Endometrial microvascular endothelial cells (primary cell): ENCODE measurements around the gene NFAT5. TPM values are rescaled to one million over a fixed set of nuclear protein-coding genes. Genes with fewer than 3 reads are reported as not detected.
"Not testable (repeated sequence)": the region's sequence is repeated elsewhere in the genome, so short reads cannot be mapped to it uniquely, and the experiment has no call there.

ENCODE experiments used
- in situ Hi-C: cut with HindIII; loops from 2 replicates; pipeline ENCODE4 v1.10.0; 2017; ENCODE audit warnings: low sequenced_read_pairs, low pct_unique_long_range_greater_than_20kb; ENCODE audit errors: inconsistent ontology term
- total RNA-seq: library from RNA; depleted of rRNA; stranded (reverse); fragments of >200 nt; gene quantifications from one replicate; pipeline ENCODE4 v1.2.3, GENCODE V29; 2015; ENCODE audit errors: inconsistent ontology term

NFAT5 gene
- total RNA-seq, 1 donor from 2014 or later: 17.7 TPM

DNA sequence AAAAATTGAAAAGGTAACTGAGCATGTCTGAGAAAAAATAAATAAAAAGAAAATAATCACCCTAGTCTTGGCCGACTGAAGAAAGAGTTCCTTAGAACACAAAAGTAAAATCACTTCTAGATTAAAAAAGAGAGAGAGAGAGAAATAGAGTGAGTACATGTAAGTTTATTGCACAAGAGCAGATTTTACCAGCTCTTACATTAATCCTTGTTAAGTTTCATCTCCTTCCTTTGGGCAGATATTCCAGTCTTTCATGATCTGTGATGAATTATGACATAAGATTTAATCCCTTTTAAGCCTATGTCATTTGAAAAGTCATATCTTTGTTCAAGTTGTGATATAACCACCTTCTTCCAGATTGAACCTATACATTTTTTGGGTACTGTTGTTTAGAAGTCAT is 54.8 kb downstream of the NFAT5 start:
- in situ Hi-C loops: no loop called here

DNA sequence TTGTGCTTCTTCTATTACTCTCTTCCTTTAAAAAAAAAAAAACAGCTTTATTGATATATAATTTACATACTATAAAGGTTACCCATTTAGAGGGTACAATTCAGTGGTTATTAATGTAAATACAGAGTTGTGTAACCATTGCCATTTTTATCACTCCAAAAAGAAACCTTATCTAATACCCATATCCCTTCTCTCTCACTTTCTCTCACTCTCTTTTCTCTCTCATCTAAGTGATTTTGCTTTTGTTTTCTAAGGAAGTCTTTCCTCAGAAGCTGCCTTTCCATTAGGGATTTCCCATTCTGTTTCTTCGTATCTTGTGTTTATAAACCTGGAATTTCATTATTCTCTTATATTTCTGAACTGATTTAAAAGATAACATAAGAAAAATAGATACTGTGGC is 55.5 kb downstream of the NFAT5 start:
- in situ Hi-C loops: no loop called here

DNA sequence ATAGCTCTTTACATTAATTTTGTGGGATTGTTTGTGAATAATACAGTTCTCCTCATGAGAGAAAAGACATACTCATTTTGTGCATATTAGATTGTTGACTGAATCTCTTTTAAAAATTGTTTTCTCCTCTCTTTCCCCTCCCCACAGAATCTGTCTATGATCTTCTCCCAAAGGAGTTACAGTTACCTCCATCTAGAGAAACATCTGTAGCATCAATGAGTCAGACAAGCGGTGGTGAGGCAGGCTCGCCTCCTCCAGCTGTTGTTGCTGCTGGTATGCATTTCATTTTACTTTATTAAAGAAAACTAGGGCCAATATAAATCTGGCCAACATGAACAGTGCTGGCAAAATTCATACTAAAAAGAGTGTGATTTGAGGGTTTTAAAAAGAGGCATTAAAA is 60.5 kb downstream of the NFAT5 start:
- in situ Hi-C loops: no loop called here

DNA sequence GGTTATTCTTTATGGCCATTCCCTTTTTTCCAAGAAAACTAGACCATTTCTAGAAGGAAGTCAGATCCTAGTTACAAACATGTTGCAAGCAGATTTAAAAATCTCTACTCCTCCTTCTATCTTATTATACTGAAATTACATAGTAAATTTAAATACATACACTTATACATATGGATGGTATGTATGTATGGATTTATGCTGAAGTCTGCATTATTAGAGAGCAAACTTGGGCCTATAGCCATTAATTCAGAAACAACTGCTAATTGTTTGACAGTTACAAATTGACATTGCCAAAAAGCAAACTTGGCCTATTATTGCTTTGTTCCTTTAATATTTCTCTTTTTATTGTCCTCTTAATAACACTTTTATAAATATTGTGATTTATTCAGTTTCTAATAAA is 67.1 kb downstream of the NFAT5 start:
- in situ Hi-C loops: no loop called here

DNA sequence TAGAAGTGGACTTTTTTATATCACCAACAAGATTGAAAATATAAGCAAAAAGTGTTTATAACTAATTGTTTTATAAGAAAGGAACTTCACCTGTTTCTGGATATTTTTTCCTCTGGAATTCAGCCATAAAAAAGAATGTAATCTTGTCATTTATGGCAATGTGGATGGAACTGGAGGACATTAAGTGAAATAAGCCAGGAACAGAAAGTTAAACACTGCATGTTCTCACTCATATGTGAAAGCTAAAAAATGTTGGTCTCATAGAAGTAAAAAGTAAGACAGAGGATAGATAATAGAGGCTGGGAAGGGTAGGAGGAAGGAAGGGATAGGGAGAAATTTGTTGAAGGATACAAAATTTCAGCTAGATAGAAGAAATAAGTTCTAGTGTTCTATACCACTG is 67.6 kb downstream of the NFAT5 start:
- in situ Hi-C loops: no loop called here

DNA sequence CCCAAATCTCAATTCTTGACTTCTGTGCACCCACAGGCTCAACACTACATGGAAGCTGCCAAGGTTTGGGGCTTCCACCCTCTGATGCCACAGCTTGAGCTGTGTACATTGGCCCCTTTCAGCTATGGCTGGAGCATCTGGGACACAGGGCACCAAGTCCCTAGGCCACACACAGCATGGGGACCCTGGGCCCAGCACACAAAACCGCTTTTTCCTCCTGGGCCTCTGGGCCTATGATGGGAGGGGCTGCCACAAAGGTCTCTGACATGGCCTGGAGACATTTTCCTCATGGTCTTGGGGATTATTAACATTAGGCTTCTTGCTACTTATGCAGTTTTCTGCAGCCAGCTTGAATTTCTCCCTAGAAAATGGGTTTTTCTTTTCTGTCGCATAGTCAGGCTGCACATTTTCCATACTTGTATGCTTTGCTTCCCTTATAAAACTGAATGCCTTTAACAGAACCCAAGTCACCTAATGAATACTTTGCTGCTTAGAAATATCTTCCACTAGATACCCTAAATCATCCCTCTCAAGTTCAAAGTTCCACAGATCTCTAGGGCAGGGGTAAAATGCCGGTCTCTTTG is 70.9 kb downstream of the NFAT5 start:
- in situ Hi-C loops: not testable (repeated sequence)

DNA sequence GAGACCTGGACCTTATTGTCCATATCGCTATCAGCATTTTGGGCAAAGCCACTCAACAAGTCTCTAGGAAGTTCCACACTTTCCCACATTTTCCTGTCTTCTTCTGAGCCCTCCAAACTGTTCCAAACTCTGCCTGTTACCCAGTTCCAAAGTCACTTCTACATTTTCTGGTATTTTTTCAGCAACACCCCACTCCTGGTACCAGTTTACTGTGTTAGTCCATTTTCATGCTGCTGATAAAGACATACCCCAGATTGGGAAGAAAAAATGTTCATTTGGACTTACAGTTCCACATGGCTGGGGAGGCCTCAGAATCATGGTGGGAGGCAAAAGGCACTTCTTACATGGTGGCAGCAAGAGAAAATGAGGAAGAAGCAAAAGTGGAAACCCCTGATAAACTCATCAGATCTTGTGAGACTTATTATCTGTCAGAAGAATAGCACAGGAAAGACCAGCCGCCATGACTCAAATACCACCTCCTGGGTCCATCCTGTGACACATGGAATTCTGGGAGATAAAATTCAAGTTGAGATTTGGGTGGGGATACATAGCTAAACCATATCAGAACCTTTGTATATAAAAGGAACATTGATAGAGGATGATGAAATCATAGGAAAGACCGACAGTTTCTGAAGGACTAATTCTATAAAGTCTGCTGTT is 71.6 kb downstream of the NFAT5 start:
- in situ Hi-C loops: not testable (repeated sequence)

DNA sequence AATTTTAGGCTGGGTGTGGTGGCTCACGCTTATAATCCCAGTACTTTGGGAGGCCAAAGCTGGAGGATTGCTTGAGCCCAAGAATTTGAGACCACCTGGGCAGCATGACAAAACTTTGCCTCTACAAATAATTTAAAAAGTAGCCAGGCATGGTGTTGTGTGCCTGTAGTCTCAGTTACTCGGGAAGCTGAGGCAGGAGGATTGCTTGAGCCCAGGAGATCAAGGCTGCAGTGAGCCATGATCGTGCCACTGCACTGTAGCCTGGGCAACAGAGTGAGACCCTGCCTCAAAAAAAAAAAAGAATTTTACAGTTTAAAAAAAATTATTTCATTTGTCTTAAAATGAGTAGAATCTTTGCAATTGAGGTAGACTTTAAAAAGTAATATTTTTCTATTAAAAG is 78.2 kb downstream of the NFAT5 start:
- in situ Hi-C loops: not testable (repeated sequence)

DNA sequence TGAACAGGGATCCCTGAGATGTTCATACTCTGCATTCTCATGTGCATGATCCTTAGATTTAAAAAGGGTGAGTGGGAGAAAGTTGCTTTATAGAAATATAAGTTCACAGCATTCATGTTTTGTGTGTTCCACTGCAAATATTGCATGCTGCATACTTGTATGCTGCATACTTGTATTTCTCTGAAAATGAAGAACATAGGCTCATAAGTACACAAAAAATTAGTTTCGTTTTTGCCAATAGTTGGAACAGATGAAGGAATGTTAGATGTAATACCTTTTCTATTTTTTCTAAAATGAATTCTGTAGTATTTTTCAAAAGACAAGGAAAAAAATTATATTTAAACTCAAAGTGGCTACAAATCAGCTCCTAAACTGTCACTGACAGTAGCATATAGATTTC is 79.0 kb downstream of the NFAT5 start:
- in situ Hi-C loops: no loop called here

DNA sequence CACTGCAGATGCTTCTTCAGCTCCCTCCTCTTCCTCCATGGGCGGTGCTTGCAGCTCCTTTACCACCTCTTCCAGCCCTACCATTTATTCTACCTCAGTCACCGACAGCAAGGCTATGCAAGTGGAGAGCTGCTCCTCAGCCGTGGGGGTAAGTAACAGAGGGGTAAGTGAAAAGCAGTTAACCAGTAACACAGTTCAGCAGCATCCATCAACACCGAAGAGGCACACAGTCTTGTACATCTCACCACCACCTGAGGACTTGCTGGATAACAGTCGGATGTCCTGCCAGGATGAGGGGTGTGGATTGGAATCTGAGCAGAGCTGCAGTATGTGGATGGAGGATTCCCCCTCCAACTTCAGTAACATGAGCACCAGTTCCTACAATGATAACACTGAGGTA is 81.3 kb downstream of the NFAT5 start:
- in situ Hi-C loops: no loop called here

DNA sequence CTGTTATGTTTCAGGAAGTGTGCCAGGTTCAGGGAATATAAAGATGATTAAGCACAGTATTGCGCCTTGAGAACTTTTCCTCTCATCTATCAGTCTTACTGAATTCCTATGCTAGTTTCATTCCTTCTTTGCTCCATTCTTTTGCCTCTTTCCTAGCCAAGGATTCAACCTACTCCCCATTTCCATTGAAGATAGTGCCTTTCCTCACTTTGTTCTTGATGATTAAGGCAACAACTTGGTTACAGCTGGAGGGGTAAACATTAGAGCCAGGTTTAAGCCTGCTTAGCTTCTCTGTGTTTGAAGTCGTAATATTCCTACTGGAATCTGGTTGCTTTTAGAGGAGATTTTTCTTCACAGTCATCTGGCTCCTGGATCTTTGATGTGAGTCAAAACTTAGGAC is 85.5 kb downstream of the NFAT5 start:
- in situ Hi-C loops: no loop called here

DNA sequence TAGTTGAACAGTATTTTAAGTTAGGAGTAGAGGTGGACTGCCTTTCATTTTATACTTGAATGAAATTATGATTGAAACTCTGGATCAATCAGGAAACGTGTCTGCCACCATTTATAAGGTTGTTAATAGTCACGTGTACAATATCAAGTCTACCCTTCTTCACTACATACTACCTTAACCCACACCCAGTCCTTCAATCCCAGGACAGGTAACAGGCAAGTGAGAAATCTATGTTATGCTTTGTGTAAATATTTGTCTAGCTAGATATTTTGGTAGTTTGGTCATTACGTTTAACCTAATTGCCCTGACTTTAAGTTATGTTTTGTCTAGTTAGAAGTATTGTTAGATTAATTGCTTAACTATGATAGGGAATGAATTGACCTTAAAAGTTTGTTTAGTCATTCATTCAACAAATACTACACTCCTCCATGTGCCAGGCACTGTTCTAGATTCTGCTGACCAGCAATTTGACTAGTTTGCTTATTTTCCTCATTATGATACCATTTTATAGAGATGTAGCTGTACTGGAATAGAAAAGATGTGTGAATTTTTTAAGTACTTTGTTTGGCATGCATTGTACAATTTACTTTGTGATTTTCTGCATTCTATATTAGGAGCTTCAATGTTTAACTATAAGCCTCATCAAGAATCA is 88.6 kb downstream of the NFAT5 start:
- in situ Hi-C loops: no loop called here

DNA sequence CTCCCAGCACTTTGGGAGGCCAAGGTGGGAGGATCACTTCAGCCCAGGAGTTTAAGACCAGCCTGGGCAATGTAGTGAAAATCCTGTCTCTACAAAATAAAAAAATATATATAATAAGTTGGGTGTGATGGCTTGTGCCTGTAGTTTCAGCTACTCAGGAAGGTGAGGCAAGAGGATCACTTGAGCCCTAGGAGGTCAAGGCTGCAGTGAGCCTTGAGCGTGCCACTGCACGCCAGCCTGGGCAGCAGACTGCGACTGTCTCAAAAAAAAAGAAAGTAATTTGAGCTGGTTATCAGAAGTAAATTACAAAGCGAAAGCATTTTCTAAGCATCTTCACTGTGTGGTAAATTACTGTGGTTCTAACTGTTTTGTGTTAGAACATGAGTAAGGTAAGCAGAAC is 94.4 kb downstream of the NFAT5 start:
- in situ Hi-C loops: no loop called here

DNA sequence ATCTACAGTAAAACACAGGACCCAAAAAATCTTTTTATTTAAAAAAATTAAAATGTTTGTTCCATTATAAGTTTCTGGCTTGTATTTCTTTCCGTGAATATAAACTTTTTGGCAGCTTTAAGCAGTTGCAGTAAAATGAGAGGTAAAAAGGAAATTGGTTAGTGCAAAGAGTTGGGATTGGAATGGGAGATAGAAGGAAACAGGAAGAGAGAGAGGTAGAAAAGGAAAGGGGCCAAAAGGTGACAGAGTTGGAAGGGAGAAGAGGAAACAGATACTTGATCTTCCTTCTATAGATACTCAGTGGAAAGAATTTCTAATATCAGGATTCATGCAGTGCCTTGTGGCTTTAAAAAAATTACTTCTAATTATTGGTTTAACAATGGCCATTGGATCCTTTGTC is 97.1 kb downstream of the NFAT5 start:
- in situ Hi-C loops: no loop called here

DNA sequence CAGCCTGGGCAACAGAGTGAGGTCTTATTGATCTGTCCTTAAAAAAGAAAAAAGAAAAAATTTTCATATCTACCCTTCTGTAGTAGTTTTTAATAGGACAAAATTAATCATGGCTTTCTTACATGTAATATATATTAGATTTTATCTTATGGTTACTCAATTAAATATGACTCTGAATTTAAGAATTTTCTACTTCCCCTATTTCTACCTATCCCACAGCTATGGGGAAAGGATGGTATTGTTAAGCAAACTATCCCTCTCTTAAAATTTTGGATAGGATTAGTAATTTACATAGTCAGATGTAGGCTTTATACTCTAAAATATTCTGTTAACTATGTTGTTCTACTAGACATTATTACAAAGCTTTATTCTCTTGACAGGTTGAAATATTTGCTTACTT is 98.1 kb downstream of the NFAT5 start:
- in situ Hi-C loops: no loop called here

DNA sequence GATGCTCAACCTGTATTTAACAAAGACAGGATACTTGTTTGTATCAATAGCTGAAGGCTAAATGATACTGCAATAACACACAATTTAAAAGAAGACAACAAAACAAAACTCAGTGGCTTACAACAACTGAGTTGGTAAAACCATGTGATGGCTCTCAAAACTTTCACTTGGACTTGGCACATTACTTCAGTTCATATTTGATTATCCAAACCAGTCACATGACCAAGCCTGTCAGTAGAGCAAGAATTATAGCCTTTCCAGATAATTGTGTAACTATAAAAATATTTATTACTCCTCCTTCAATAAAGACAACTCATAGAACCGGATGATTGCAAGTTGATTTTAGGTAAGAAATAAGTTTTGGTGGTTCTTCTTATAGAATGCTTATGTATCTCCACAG is 103.8 kb downstream of the NFAT5 start:
- in situ Hi-C loops: no loop called here

DNA sequence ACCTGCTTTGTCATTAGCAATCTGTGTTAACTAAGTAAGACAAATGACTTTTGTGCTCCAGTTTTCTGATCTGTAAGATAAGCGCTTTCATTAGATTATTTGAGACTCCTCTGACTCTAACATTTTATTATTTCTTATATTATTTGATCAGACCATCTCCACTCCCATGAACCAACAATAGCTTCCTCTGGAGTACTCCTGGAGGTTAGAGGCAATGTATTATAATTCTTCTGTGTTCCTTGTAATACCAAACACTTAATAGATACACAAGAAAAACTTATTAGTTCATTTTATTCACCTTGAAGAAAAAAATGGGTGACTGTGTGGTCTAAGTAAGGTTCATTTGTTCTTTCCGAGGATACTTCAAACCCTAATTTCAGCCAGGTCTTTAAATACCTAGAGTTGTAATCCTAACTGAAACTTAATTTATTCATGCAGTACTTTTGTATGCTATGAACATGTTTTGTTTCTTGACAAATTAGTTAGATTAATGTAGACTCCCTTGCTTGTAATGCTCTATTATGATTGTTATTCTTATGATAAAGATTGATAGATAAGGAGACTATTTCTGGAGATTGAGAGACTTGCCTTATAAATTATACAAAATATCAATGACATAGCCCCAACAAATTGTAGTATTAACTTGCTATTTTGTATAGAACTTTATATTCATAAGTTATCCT is 106.7 kb downstream of the NFAT5 start:
- in situ Hi-C loops: no loop called here

DNA sequence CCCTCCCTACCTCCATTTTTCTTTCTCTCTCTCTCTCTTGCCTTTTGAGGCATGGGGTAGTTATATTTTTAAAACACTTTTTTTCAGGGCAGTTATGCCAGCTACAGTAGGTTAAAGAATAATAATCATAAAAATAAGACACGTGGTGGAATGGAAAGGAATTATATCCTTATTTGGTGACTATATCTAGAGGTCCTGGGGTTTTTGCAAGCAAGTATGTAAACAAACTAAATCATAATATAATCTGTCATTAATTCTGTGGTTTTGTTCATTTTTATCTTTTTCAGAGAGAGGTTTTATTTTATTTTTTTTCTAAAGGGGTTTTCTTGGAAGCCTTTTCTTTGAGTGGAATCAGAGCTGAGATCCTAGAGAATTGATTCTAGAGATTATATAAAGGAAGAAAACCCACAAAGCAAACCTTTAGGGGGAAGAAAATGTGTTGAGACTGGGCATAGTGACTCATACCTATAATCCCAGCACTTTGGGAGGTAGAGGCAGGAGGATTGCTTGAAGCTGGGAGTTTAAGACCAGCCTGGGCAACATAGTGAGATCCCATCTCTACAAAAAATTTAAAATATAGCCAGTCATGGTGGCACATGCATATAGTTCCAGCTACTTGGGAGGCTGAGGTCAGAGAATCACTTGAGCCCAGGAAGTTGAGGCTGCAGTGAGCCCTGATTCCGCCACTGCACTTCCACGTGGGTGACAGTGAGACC is 107.4 kb downstream of the NFAT5 start:
- in situ Hi-C loops: no loop called here

DNA sequence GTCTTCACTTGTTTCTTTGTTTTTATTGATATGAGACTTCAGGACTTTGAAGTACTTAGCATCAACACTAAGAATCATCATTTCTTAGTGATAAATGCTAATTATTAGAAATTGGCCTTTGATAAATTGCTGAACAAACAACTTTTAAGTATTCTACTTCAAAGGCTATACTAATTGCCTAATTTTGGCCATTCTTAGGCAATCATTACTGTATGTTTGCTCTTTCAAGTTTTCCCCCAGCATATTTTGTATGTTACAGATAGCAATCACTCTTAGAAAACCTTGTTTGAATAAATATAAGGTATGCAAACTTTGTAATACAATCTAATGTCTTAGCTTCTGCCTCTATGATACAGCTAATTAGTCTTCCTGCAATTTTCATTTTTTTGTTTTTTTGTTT is 114.6 kb downstream of the NFAT5 start:
- in situ Hi-C loops: no loop called here
